T-helper 2 cell (primary cell): ENCODE data around the gene ELOVL3.

Source experiments
- DNase-seq, 5 experiments: peaks; one replicate each; pipeline versions ENCODE4 v3.0.0 to v3.0.0-alpha.2; 2012 to 2022
- total RNA-seq, 2 donors: gene quantifications; one replicate each; lab custom pipeline; 2026; lab: John Stamatoyannopoulos, UW

The ELOVL3 gene, protein sequence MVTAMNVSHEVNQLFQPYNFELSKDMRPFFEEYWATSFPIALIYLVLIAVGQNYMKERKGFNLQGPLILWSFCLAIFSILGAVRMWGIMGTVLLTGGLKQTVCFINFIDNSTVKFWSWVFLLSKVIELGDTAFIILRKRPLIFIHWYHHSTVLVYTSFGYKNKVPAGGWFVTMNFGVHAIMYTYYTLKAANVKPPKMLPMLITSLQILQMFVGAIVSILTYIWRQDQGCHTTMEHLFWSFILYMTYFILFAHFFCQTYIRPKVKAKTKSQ
- total RNA-seq: 0.20 to 0.31 reads per million in 2 donors

DNA sequence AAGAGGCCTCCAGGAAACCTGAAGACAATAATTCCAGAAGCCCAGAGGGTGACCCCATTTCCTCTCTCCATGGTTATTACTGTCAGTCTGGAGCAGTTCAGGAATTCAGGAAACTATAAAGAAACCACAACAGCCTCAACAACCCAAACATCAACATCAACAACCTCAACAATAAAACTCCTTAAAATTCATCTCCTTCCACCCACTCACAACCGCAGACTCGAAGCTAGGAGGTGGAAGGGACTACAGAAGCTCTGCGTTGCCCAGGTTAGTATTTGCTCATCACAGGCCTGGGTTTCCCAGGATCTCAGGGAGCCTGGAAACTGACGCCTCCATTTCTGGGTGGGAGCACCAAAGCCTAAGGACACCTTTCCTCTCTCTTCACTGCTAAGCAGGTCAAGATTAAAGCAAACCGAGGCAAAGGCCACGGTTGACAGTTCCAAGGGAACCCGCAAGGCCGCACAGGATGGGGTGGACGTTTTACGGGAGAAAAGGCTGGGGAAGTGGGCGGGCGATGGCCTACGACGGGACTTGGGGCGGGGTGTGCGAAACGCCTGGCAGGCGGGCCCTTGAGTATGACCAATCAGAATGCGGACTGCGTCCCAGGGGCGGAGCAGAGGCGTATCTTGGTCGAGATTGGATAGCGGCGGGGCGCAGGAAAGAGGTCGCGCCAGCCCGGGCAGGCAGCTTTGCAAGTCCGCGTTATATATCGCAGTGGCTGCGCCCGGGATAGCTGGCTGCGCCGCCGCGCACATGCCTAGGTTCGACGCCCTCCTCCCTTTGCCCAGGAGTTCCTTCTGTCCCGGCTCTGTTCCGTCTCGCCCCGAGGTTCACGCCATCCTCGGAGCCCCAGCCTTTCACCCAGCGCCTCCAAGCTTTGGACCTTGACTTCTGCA lies at the start of gene ELOVL3:
ELOVL3 (plus strand) TSS at position 654 of the 896 bp plus-strand sequence. CDS start 250 bp downstream, outside the sequence.
- peak; percentile 68 to 94 (median 79) for DNase-seq

DNA sequence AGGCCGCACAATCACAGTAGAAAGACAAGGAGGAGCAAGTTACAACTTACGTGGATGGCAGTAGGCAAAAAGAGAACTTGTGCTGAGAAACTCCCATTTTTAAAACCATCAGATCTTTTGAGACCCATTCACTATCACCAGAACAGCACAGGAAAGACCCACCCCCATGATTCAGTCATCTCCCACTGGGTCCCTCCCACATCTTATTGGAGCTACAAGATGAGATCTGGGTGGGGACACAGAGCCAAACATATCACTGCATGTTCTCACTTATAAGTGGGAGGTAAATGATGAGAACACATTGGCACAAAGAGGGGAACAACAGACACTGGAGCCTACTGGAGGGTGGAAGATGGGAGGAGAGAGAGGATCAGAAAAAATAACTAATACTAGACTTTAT lies 41.5 kb upstream of the ELOVL3 start:
- DNase-seq: no peak

DNA sequence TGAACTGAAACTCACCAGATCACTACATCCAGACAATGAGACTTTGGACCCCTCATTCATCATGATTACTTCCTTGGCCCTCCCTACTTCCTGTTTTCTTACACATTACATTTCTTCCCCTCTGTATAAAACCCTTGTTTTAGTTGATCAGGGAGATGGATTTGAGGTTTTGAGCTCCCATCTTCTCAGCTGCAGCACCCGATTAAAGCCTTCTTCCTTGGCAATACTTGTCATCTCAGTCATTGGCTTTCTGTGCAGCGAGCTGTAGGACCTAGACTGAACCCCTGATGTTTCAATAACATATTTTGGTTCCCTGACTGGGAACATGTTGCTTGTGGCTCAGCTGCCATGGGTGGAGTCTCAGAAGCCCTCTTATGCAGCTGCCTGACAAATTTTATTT lies 40.8 kb upstream of the ELOVL3 start:
- no peak for DNase-seq

DNA sequence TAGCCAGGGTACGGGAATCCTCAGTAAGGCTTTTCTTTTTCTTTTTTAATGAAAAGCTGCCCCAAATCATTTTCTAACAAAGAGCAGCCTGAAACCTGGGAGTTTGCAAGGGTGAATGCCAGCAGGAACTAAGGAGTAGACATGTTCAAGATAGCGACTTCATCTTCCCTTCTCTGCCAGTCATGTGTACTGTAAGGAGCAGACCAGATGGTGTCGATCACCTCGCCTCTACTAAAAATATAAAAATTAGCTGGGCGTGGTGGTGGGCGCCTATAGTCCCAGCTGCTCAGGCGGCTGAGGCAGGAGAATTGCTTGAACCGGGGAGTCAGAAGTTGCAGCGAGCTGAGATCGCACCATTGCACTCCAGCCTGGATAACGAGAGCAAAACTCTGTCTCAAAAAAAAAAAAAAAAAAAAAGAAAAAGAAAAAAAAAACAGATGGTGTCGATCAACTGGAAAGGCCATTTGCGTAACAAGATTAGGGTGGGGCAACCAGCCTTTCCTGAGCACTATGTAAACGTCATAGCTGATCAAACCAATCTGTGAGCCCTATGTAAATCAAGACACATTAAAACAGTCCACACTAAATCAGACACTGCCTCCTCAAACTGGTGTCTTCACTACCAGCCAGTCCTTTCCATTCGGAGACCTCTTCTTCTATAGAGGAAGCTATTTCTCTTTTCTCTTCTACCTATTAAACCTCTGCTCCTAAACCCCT lies 40.1 kb upstream of the ELOVL3 start:
- no peak for DNase-seq

DNA sequence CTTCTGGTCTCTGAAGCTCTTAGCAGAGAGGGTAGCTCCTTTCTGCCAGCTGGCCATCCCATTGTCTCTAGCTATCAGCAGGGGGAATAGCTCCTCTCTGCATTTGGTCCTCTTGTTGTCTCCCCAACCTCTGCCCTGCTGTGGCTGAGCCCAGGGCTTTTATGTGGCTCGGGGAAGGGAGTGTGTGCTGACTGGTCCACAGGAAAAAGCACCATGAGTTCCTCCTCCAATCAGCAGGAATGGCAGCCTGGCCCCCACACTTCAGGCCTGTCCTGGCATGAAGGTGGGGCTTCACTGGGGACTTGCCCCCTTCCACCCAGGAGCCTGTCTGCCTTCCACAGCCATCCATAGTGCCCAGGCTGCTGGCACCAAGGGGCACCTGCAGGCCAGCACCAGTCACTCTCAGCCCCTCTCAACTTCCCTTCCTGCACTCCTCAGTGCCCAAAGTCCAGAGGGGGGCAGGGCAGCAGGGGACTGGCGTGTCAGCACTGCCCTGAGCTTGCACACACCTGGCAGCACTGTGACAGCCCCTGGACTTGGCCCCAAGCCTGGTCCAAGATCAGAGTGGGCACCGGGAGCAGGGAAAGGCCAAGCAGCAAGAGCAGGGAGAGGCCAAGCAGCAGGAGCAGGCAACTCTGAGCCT lies 37.7 kb upstream of the ELOVL3 start:
- peak in 1 of 5 experiments; percentile 48 for DNase-seq

DNA sequence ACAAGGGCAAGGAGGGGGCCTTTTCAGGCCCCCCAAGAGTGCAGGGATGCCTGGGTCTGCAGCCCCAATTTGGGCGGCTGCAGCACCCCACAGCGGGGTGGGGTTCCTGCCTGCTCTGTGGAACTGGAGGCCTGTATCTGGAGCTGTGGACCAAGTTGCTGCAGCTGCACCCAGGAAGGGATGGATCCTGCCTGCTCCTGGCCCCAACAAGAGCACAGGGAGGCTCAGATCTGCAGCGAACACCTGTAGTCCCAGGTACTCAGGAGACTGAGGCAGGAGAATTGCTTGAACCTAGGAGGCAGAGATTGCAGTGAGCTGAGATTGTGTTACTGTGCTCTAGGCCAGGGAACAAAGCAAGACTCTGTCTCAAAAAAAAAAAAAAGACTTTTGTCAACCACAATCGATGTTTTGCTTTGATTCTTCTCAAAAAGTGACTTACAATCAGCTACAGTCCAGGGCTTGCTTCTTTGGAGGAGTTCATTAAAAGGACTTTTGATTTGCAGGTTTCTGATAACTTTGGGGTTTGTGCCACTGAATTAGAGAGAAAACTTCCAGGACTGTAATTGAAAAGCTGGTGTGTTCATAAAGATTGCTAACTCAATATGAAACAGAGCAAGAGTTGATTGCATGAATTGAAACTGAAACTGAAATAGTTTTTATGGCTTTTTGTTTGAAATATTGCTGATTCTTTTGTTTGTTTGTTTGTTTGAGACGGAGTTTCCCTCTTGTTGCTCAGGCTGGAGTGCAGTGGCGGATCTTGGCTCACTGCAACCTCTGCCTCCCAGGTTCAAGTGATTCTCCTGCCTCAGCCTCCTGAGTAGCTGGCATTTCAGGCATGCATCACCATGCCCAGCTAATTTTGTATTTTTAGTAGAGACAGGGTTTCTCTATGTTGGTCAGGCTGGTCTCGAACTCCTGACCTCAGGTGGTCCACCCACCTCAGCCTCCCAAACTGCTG lies 36.9 kb upstream of the ELOVL3 start:
- peak in 1 of 5 experiments; percentile 84 for DNase-seq

DNA sequence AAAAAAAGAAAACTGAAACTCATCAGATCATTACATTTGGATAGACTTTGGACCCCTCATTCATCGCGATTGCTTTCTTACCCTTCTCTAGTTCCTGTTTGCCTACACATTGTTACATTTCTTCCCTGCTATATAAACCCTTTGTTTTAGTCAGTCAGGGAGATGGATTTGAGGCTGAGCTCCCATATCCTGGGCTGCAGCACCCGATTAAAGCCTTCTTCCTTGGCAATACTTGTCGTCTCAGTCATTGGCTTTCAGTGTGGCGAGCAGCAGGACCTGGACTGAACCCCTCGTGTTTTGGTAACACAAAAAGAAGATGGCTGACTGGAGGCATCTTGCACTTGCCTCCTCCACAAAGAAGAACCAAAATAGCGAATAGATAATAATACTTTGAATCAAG lies 34.1 kb upstream of the ELOVL3 start:
- no peak for DNase-seq

DNA sequence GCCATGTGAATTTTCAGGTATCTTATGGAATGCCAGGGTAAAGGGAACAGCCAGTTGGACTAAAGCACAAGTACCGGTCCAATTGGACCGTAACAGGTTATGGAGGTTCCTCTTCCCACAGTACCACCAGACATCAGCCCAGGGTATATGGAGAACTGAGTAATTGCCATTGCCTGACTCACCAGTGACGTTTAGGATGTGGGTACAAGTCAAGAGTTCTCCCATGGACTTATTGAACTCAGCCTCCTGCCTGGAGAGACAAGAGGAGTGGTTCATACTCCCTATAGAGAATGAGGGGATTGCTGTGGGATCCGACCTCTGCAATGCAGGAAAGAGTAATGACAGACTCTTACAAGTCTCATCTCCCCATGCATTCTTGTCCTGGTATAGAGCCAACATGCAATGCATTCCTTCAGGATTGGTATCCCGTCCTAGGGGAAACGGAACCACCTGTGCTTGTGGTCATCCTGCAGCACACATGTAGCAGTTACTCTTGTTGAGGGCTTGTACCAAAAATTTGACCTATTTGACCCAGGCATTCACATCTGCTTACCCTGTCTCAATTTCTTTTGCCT lies 30.7 kb upstream of the ELOVL3 start:
- no peak for DNase-seq

DNA sequence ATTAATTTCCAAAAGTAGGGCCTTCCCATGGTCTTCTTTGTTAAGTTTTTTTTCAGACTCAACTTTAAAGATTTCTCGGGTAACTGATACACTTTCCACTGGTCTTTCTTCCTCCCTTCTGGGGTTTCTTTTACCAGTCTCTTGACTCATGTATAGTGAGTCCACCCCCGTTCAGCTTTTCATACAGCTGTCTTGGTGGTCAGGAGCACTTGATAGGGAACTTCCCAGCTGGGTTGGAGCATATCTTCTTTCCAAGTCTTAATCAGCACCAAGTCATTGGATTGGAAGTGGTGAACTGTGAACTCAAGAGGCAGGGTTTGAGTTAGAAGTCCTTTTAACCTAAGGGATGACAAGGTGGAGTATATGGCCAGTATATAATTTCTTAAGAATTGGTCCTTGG lies 29.2 kb upstream of the ELOVL3 start:
- DNase-seq: no peak

DNA sequence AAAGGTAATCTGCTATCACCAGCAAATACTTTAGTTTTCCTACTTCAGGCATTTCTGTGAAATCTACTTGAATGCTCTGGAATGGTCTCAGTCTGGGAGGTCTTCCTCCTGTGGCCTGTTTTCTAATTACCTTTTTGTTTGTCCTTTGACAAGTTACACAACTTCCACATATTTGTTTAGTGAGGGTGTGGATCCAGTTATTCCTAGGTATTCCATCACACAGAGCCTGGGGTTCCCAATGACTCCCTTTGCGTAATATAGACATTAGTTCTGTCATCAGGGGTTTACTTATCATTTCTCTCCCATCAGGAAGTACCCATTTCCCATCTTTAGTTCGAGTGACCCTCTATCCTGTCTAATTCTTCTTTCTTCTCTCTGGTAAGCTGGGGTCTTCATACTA lies 28.1 kb upstream of the ELOVL3 start:
- no peak for DNase-seq

DNA sequence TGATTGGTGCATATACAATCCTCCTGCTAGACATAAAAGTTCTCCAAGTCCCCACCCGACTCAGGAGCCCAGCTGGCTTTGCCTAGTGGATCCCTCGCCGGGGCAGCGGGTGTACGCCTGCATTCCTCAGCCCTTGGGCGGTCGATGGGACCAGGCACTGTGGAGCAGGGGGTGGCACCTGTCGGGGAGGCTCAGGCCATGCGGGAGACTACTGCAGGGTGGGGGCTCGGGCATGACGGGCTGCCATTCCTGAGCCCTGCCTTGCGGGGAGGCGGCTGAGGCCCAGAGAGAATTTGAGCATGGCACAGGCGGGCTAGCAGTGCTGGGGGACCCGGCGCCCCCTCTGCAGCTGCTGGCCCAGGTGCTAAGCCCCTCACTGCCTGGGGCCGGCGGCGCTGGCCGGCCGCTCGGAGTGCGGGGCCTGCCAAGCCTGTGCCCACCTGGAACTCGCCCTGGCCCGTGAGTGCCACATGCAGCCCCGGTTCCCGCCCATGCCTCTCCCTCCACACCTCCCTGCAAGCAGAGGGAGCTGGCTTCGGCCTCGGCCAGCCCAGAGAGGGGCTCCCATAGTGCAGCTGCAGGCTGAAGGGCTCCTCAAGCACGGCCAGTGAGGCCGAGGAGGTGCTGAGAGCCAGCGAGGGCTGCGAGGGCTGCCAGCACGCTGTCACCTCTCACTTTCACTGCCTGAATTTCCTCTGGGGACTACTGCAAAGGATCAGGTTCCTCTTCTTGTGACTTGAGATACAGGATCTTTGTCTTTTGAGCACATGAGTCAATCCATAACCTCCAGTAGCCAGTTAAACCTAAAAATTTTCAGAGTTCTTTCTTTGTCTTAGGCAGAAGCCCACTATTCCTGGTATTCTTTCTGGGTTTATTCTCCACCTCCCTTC lies 25.1 kb upstream of the ELOVL3 start:
- no peak for DNase-seq

DNA sequence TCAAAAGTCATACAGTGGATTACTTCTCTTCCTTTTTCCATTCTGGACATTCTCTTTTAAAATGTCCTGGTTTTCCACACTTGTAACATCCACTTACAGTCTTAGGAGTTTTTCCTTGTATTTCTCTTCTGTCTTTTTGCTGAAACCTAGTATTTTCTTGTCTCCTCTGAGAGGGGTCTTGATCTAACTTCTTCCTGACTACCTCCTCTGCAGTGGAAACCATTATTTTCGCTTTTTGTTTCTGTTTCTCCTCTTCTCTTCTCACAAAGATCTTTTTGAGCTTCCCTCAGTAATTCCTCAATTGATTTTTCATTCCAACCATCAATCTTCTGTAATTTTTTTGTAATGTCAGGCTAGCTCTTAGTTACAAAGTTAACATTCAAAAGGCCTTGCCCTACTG lies 23.7 kb upstream of the ELOVL3 start:
- DNase-seq: no peak

DNA sequence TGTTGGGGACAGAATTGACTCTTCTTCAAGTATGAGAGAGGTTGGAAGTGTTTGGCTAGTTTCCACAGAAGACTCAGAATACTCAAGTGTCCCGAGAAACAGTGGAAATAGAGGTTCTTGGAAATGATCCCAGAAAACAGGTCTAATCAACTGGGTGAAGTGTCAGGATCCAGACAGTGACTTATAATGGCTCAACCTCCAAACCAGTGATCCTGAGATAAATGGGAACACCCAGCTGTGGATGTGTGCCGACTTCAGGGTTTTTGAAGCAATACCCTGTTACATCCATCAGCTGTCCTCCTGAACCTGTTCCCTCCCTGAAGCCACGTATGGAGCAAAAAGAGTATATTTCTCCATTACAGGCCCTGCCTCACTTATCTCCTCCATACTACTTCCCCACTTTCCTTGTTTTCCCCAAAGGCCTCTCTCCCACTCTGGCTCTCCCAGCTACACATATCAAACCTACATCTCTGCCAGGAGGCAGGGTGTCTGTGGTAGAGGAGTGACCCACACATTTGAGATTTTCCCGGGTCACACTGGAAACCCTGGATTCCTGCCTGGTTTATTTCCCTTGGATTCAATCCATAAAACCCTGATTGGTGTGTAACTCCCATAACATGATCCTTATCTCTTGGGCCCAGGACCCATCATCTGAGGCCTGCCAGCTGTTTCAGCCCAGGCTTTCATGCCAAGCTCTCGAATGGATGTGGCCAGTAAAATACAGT lies 17.6 kb upstream of the ELOVL3 start:
- DNase-seq: no peak

DNA sequence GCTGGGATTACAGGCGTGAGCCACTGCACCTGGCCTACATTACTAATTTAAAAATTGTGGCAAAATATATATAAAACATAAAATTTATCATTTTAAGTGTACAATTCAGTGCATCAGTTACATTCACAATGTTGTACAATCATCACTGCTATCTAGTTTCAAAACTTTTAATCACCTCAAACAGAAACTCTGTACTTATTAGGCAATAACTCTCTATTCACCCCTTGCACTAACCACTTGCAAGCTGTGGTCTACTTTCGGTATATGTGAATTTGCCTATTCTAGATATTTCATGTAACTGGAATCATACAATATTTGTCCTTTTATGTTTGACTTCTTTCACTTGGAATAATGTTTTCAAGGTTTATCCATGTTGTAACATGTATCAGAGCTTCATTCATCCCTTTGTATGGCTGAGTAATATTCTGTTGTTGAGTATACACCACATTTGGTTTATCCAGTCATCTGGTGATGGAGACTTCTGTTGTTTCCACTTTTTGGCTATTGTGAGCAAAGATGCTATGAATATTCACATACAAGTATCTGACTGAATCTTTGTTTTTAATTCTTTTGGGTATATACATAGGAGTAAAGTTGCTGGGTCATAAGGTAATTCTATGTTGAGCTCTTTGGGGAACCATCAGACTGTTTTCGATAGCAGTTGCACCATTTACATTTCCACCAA lies 14.3 kb upstream of the ELOVL3 start:
- peak in 1 of 5 experiments; percentile 38 for DNase-seq

DNA sequence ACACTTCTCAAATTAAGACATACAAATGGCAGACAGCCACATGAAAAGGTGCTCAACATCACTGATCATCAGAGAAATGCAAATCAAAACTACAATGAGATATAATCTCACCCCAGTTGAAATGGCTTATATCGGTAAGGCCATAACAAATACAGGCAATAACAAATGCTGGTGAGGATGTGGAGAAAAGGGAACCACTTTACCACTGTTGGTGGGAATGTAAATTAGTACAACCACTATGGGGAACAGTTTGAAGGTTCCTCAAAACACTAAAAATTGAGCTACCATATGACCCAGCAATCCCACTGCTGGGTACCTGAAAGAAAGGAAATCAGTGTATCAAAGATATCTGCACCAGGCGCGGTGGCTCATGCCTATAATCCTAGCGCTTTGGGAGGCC lies 12.5 kb upstream of the ELOVL3 start:
- DNase-seq: peak in 1 of 5 experiments; percentile 11

DNA sequence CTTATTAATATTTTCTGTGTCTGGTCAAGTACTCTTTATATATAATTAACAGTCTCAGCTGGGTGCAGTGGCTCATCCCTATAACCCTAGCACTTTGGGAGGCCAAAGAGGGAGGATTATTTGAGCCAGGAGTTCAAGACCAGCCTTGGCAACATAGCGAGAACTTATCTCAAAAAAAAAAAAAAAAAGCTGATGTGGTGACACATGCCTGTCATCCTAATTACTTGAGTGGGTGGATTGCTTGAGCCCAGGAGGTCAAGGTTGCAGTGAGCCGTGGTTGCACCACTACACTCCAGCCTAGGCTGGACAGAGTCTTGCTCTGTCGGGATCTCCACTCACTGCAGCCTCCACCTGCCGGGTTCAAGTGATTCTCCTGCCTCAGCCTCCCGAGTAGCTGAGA lies 6.7 kb upstream of the ELOVL3 start:
- no peak for DNase-seq

DNA sequence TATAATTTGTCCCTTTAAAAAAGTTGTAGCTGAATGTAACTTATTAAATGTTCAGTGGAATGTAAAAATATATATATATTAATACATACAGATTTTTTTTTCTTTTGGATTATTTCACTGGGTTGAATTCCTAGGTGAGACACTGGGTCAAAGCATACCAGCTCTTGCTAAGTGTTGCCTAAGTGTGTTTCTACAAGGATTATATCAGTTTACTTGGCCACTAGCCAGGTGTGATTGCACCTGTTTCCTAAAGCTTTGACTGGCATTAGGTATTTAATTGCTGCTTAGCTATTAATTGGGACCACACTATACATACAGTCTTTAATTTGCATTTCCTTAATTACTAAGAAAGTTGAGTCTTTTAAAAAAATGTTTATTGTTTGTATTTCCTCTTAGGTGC lies 5.5 kb upstream of the ELOVL3 start:
- no peak for DNase-seq

DNA sequence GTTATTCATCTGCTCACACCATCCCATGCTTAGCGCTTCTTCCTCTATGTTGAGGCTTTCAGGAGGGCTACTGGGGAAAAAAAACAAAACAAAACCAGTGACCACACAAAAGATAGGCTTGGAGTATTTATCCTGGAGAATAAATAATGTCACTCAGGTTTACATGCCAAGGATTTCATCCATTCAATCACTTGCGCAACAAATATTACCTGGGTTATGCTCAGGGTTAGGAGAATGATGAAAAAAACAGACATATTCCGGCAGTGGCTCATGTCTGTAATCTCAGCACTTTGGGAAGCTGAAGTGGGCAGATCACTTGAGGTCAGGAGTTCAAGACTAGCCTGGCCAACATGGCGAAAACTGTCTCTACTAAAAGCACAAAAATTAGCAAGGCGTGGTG lies 3.3 kb upstream of the ELOVL3 start:
- DNase-seq: no peak

DNA sequence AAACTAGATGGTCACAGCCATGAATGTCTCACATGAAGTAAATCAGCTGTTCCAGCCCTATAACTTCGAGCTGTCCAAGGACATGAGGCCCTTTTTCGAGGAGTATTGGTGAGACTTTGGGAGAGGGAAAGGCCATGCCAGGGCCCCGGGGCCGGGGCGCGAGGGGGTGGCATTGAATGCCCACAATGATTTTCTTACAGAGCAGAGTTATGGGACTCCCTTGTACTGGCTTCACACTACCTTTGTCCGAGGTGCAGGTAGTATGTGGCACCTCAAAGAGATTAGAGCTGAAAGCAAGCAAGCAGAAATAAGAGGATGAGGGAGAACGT lies 407 bp downstream of the ELOVL3 start:
- DNase-seq: no peak
